Stimulated activated CD4-positive, alpha-beta T cell treated with anti-CD3 and anti-CD28 coated beads, Interleukin-1b, Interleukin-23, amount 100 ng/mL, for 48 hours (primary cell): Measurements from ENCODE around the gene FZD2.

Experiments
- DNase-seq: peaks from one replicate; pipeline ENCODE4 v3.0.0-alpha.2; 2020

Gene FZD2

GRCh38 chr17:44608727-44609435 is 51.6 kb downstream of the FZD2 start:
- no peak for DNase-seq

- no peak for DNase-seq
These were observed 53.0 kb downstream of the FZD2 start for GRCh38 chr17:44610331-44610730.
